Body of pancreas (tissue), 4 donors: ENCODE measurements around the gene PLEKHG2. TPM values are rescaled to one million over a fixed set of nuclear protein-coding genes. Genes with fewer than 3 reads are reported as not detected.

Source experiments
- ATAC-seq: fragments of 150-250 bp; one replicate; pipeline ENCODE4 v1.9.1; 2016
- DNase-seq, 4 donors: peaks; one replicate each; pipeline ENCODE4 v3.0.0-alpha.2; 2019
- H3K27ac ChIP-seq, 4 donors: fragments of 200-600 bp; sonication (generic); 1 replicate in 3 of 4; 2 replicates in 1 of 4; pipeline versions ENCODE4 v1.5.1 to v1.6.1; 2016 to 2019; ENCODE audit warnings: mild to moderate bottlenecking in 1 of 4, mixed read lengths in 1 of 4, moderate library complexity in 1 of 4
- H3K27me3 ChIP-seq, 2 donors: fragments of 200-600 bp; sonication (generic); one replicate each; pipeline ENCODE4 v1.6.0; 2016; ENCODE audit warnings: mild to moderate bottlenecking in 1 of 2
- H3K36me3 ChIP-seq, 2 donors: fragments of 200-600 bp; sonication (generic); replicated peaks in 1 of 2; 2 replicates each; pipeline ENCODE4 v1.5.1; 2016; ENCODE audit warnings: low read depth in 2 of 2; ENCODE audit not compliant: insufficient read depth in 1 of 2
- H3K4me1 ChIP-seq: fragments of 200-600 bp; sonication (generic); one replicate; pipeline ENCODE4 v1.6.0; 2016
- H3K4me3 ChIP-seq, 2 donors: fragments of 200-600 bp; sonication (generic); 1 replicate in 1 of 2; 2 replicates in 1 of 2; pipeline ENCODE4 v1.5.1; 2016 to 2019
- H3K9me3 ChIP-seq, 3 donors: fragments of 200-600 bp; sonication (generic); 1 replicate in 2 of 3; 2 replicates in 1 of 3; pipeline ENCODE4 v1.5.1; 2016
- CTCF ChIP-seq, 7 experiments: fragments of 450-650 bp in 4 of 7; fragments of 200-600 bp in 3 of 7; sonication (generic) in 3 of 7; IDR thresholded peaks; one replicate each; pipeline ENCODE4 v1.5.1; 2016 to 2019; ENCODE audit warnings: antibody characterized with exemption in 7 of 7
- POLR2A ChIP-seq, 3 donors: fragments of 450-650 bp; IDR thresholded peaks; one replicate each; pipeline ENCODE4 v1.6.1; 2016; ENCODE audit warnings: antibody characterized with exemption in 3 of 3, mild to moderate bottlenecking in 2 of 3
- WGBS, 2 donors: methylation state at CpG; one replicate each; pipeline ENCODE4 v1.1.5; 2017; 5-methylcytosine and 5-hydroxymethylcytosine counted together
- intact Hi-C: fragments of 100-400 bp; cut with DNase I; formaldehyde crosslinking; loops from one replicate; pipeline ENCODE4 v1.15.1; 2023
- total RNA-seq, 2 donors: library from RNA; depleted of rRNA; stranded (reverse); fragments of >200 nt; gene quantifications; one replicate each; pipeline ENCODE4 v1.1.0, GENCODE V29; 2016

Gene PLEKHG2
- total RNA-seq, 2 donors from 2014 or later, result 6.7 to 13.2 TPM

- TF ChIP-seq CTCF (IDR thresholded peaks at IDR 0.05) (no peak), POLR2A (IDR thresholded peaks at IDR 0.05) (peak; percentile 26 to 64 (median 58))
- H3K27ac ChIP-seq, result peak overlapping the region; percentile 91 to 98 (median 96)
- intact Hi-C loops, result no loop called here
- no peak overlapping the region for H3K4me3 ChIP-seq
- H3K27me3 ChIP-seq, result no peaks in the 10 kb centered on the region
- peak; percentile 81 to 96 (median 88) for DNase-seq
- 36 to 46% methylated on average over 18 to 42 of the region's 43 CpGs for WGBS, 2 donors
- peak; percentile 38 for ATAC-seq
- no peaks in the 10 kb centered on the region for H3K36me3 ChIP-seq
- H3K4me1 ChIP-seq, result peaks cover 44% of the 10 kb centered on the region
- no peaks in the 10 kb centered on the region for H3K9me3 ChIP-seq
These were observed 8.8 kb upstream of the PLEKHG2 start for GRCh38 chr19:39403331-39404312.

- TF ChIP-seq POLR2A (IDR thresholded peaks at IDR 0.05) (no peak), CTCF (IDR thresholded peaks at IDR 0.05) (no peak)
- Histone ChIP-seq H3K4me3 (no peak overlapping the region), H3K27ac (peak overlapping the region; percentile 1 to 98 (median 96)), H3K4me1 (peaks cover 51% of the 10 kb centered on the region), H3K9me3 (no peaks in the 10 kb centered on the region), H3K27me3 (no peaks in the 10 kb centered on the region), H3K36me3 (no peaks in the 10 kb centered on the region)
- DNase-seq (no peak), ATAC-seq (no peak)
- intact Hi-C loops, result no loop called here
- WGBS, 2 donors, result 84 to 91% methylated on average over 13 to 17 of the region's 17 CpGs
These were observed 7.1 kb upstream of the PLEKHG2 start for GRCh38 chr19:39405261-39405957.

DNA sequence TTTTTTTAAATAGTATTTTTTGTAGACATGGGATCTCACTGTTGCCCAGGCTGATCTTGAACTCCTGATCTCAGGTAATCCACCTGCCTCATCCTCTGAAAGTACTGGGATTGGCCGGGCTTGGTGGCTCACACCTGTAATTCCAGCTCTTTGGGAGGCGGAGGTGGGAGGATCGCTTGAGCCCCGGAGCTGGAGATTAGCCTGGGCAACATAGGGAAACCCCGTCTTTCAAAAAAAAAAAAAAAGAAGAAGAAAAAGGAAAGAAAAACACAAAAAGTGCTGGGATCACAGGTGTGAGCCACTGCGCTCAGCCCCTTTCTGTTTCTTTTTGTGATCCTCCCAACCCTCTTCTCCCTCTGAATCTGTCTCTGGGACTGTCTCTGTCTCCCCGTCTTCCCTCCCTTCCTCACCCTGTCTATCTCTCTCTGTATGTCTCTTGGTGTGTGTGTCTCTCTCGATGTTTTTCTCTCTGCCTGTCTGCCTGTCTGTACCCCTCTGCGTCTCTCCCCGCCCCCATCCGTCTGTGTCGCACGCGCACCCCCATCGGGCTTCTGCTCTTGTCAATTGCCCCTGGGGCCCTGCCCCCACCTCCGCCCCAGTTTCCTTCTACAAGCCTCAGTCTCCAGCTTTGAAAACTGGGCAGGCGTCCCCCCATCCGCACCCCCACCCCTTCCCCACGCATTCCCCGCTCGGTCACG is 6.4 kb upstream of the PLEKHG2 start:
- H3K27ac ChIP-seq, result peak overlapping the region; percentile 92 to 98 (median 96)
- peaks cover 58% of the 10 kb centered on the region for H3K4me1 ChIP-seq
- H3K36me3 ChIP-seq, result no peaks in the 10 kb centered on the region
- no peak for DNase-seq
- intact Hi-C loops, result no loop called here
- 12 to 15% methylated on average over 17 to 22 of the region's 22 CpGs for WGBS, 2 donors
- peak overlapping the region in 1 of 2 donors; percentile 94 for H3K4me3 ChIP-seq
- TF ChIP-seq POLR2A (IDR thresholded peaks at IDR 0.05), result no peak
- TF ChIP-seq CTCF (IDR thresholded peaks at IDR 0.05), result no peak
- no peaks in the 10 kb centered on the region for H3K9me3 ChIP-seq
- no peaks in the 10 kb centered on the region for H3K27me3 ChIP-seq
- ATAC-seq, result no peak

- peak; percentile 49 for ATAC-seq
- TF ChIP-seq CTCF (IDR thresholded peaks at IDR 0.05), result peak in 1 of 7 experiments; percentile 20
- peak; percentile 99 to 100 (median 100) for TF ChIP-seq POLR2A (IDR thresholded peaks at IDR 0.05)
- no peaks in the 10 kb centered on the region for H3K36me3 ChIP-seq
These were observed 5.6 kb upstream of the PLEKHG2 start, which contains the start of gene ZFP36 for GRCh38 chr19:39406656-39407409. ZFP36 (plus strand) TSS chr19:39406847; CDS start chr19:39406905, 58 bp downstream.

More at GRCh38 chr19:39406656-39407409, 5.6 kb upstream of the PLEKHG2 start, which contains the start of gene ZFP36:
- no peaks in the 10 kb centered on the region for H3K27me3 ChIP-seq
- H3K9me3 ChIP-seq, result no peaks in the 10 kb centered on the region
- whole genome bisulfite sequencing, 2 donors, result 0 to 1% methylated on average over 18 to 55 of the region's 56 CpGs
- peak; percentile 91 to 92 (median 92) for DNase-seq
- peak within 1 kb of the TSS; percentile 64 to 94 for H3K4me3 ChIP-seq
- intact Hi-C loops, result no loop called here
- peak within 1 kb of the TSS; percentile 92 to 98 (median 96) for H3K27ac ChIP-seq
- H3K4me1 ChIP-seq, result peaks cover 60% of the 10 kb centered on the region
